ENCODE measurements around the gene HUNK.
"Not testable (repeated sequence)": the region's sequence is repeated elsewhere in the genome, so short reads cannot be mapped to it uniquely, and the experiment has no call there.

HUNK gene

GRCh38 chr21:31931644-31932469 is 59.0 kb downstream of the HUNK start:
- H3K27ac Mint-ChIP-seq = no peak overlapping the region
- no peak for ATAC-seq

GRCh38 chr21:31932470-31932764 is 59.6 kb downstream of the HUNK start:
- Mint-ChIP-seq H3K27ac (no peak overlapping the region), H3K36me3 (ENCODE audit: low read depth) (no peaks in the 10 kb centered on the region), H3K4me3 (no peak overlapping the region), H3K4me1 (no peaks in the 10 kb centered on the region), H3K27me3 (peaks cover 7% of the 10 kb centered on the region), H3K9me3 (no peaks in the 10 kb centered on the region)
- no peak for DNase-seq
- no peak for ATAC-seq

More at GRCh38 chr21:31931644-31932469, 59.0 kb downstream of the HUNK start:
- no peaks in the 10 kb centered on the region for H3K9me3 Mint-ChIP-seq
- DNase-seq = no peak
- peaks cover 7% of the 10 kb centered on the region for H3K27me3 Mint-ChIP-seq
- no peaks in the 10 kb centered on the region for H3K36me3 Mint-ChIP-seq (ENCODE audit: low read depth)
- H3K4me3 Mint-ChIP-seq = no peak overlapping the region
- no peaks in the 10 kb centered on the region for H3K4me1 Mint-ChIP-seq

- no peaks in the 10 kb centered on the region for H3K4me1 Mint-ChIP-seq
- H3K27me3 Mint-ChIP-seq = peaks cover 6% of the 10 kb centered on the region
- no peak for ATAC-seq
- no peak overlapping the region for H3K27ac Mint-ChIP-seq
- no peaks in the 10 kb centered on the region for H3K9me3 Mint-ChIP-seq
- no peak for DNase-seq
- no peak overlapping the region for H3K4me3 Mint-ChIP-seq
- H3K36me3 Mint-ChIP-seq (ENCODE audit: low read depth) = no peaks in the 10 kb centered on the region
These were observed 64.5 kb downstream of the HUNK start for GRCh38 chr21:31937303-31937702.

GRCh38 chr21:31938330-31939301 is 65.8 kb downstream of the HUNK start:
- H3K4me3 Mint-ChIP-seq = no peak overlapping the region
- H3K4me1 Mint-ChIP-seq = no peaks in the 10 kb centered on the region
- ATAC-seq (no peak), DNase-seq (no peak)
- no peaks in the 10 kb centered on the region for H3K9me3 Mint-ChIP-seq
- no peaks in the 10 kb centered on the region for H3K36me3 Mint-ChIP-seq (ENCODE audit: low read depth)
- peaks cover 6% of the 10 kb centered on the region for H3K27me3 Mint-ChIP-seq
- no peak overlapping the region for H3K27ac Mint-ChIP-seq

GRCh38 chr21:31941694-31942093 is 68.9 kb downstream of the HUNK start:
- no peak overlapping the region for H3K4me3 Mint-ChIP-seq
- DNase-seq (no peak), ATAC-seq (no peak)
- no peaks in the 10 kb centered on the region for H3K36me3 Mint-ChIP-seq (ENCODE audit: low read depth)
- peaks cover 6% of the 10 kb centered on the region for H3K27me3 Mint-ChIP-seq
- H3K27ac Mint-ChIP-seq = no peak overlapping the region
- H3K4me1 Mint-ChIP-seq = no peaks in the 10 kb centered on the region
- H3K9me3 Mint-ChIP-seq = no peaks in the 10 kb centered on the region

- no peak overlapping the region for H3K27ac Mint-ChIP-seq
- DNase-seq = no peak
- no peaks in the 10 kb centered on the region for H3K4me1 Mint-ChIP-seq
- peaks cover 5% of the 10 kb centered on the region for H3K27me3 Mint-ChIP-seq
- no peak for ATAC-seq
- H3K9me3 Mint-ChIP-seq = no peaks in the 10 kb centered on the region
- H3K36me3 Mint-ChIP-seq (ENCODE audit: low read depth) = no peaks in the 10 kb centered on the region
- no peak overlapping the region for H3K4me3 Mint-ChIP-seq
These were observed 70.7 kb downstream of the HUNK start for GRCh38 chr21:31943561-31943960.

GRCh38 chr21:31945141-31945540 is 72.3 kb downstream of the HUNK start:
- Mint-ChIP-seq H3K4me1 (no peaks in the 10 kb centered on the region), H3K9me3 (no peaks in the 10 kb centered on the region), H3K4me3 (no peak overlapping the region), H3K27me3 (peaks cover 2% of the 10 kb centered on the region), H3K27ac (no peak overlapping the region), H3K36me3 (ENCODE audit: low read depth) (no peaks in the 10 kb centered on the region)
- no peak for DNase-seq
- no peak for ATAC-seq

- no peak overlapping the region for H3K27ac Mint-ChIP-seq
- H3K9me3 Mint-ChIP-seq = no peaks in the 10 kb centered on the region
- no peak for DNase-seq
These were observed 72.7 kb downstream of the HUNK start for GRCh38 chr21:31945546-31945945.

GRCh38 chr21:31946231-31946630 is 73.4 kb downstream of the HUNK start:
- no peak overlapping the region for H3K27ac Mint-ChIP-seq
- no peaks in the 10 kb centered on the region for H3K9me3 Mint-ChIP-seq
- H3K4me1 Mint-ChIP-seq = no peaks in the 10 kb centered on the region
- DNase-seq (no peak), ATAC-seq (no peak)
- no peak overlapping the region for H3K4me3 Mint-ChIP-seq
- peaks cover 2% of the 10 kb centered on the region for H3K27me3 Mint-ChIP-seq
- H3K36me3 Mint-ChIP-seq (ENCODE audit: low read depth) = no peaks in the 10 kb centered on the region

More at GRCh38 chr21:31945546-31945945, 72.7 kb downstream of the HUNK start:
- Mint-ChIP-seq H3K27me3 (peaks cover 2% of the 10 kb centered on the region), H3K36me3 (ENCODE audit: low read depth) (no peaks in the 10 kb centered on the region), H3K4me3 (no peak overlapping the region), H3K4me1 (no peaks in the 10 kb centered on the region)
- ATAC-seq = no peak

GRCh38 chr21:31946876-31947550 is 74.2 kb downstream of the HUNK start:
- not testable (repeated sequence) for ATAC-seq; H3K4me3 Mint-ChIP-seq; DNase-seq; H3K9me3 Mint-ChIP-seq; H3K27me3 Mint-ChIP-seq; H3K4me1 Mint-ChIP-seq; H3K36me3 Mint-ChIP-seq (ENCODE audit: low read depth); H3K27ac Mint-ChIP-seq

GRCh38 chr21:31948676-31949075 is 75.9 kb downstream of the HUNK start:
- DNase-seq (no peak), ATAC-seq (no peak)
- no peaks in the 10 kb centered on the region for H3K36me3 Mint-ChIP-seq (ENCODE audit: low read depth)
- no peaks in the 10 kb centered on the region for H3K4me1 Mint-ChIP-seq
- H3K27me3 Mint-ChIP-seq = no peaks in the 10 kb centered on the region
- no peak overlapping the region for H3K4me3 Mint-ChIP-seq
- no peak overlapping the region for H3K27ac Mint-ChIP-seq
- no peaks in the 10 kb centered on the region for H3K9me3 Mint-ChIP-seq

GRCh38 chr21:31952828-31953227 is 80.0 kb downstream of the HUNK start:
- Mint-ChIP-seq H3K27ac (no peak overlapping the region), H3K4me1 (peaks cover 8% of the 10 kb centered on the region), H3K9me3 (no peaks in the 10 kb centered on the region), H3K27me3 (no peaks in the 10 kb centered on the region), H3K4me3 (no peak overlapping the region), H3K36me3 (ENCODE audit: low read depth) (no peaks in the 10 kb centered on the region)
- DNase-seq (no peak), ATAC-seq (no peak)

GRCh38 chr21:31957631-31958030 is 84.8 kb downstream of the HUNK start:
- Mint-ChIP-seq H3K27me3 (no peaks in the 10 kb centered on the region), H3K4me3 (no peak overlapping the region), H3K27ac (no peak overlapping the region), H3K36me3 (ENCODE audit: low read depth) (no peaks in the 10 kb centered on the region), H3K4me1 (peaks cover 11% of the 10 kb centered on the region), H3K9me3 (no peaks in the 10 kb centered on the region)
- ATAC-seq (no peak), DNase-seq (no peak)

GRCh38 chr21:31959881-31960280 is 87.1 kb downstream of the HUNK start:
- Mint-ChIP-seq H3K9me3 (no peaks in the 10 kb centered on the region), H3K27me3 (no peaks in the 10 kb centered on the region), H3K36me3 (ENCODE audit: low read depth) (no peaks in the 10 kb centered on the region), H3K27ac (no peak overlapping the region), H3K4me3 (no peak overlapping the region), H3K4me1 (peaks cover 11% of the 10 kb centered on the region)
- no peak for DNase-seq
- no peak for ATAC-seq
